Activated T-cell treated with anti-CD3 and anti-CD28 coated beads, Interleukin-2, amount 50 U/mL, for 72 hours (primary cell): ENCODE measurements around the gene IGIP. TPM values are rescaled to one million over a fixed set of nuclear protein-coding genes. Genes with fewer than 3 reads are reported as not detected.
A peak's percentile ranks its signal among the peaks of the same experiment; 100 is the strongest.

Experiments used
- ATAC-seq, 2 donors: fragments of 150-1000 bp; cut with Tn5 transposase; replicated peaks in 1 of 2; 2 replicates each; pipeline ENCODE4 v1.10.0; 2021; ENCODE audit warnings: moderate library complexity in 2 of 2, mild to moderate bottlenecking in 1 of 2
- DNase-seq, 2 donors: peaks; one replicate each; pipeline ENCODE4 v3.0.0; 2021 to 2022; ENCODE audit warnings: mixed read lengths in 1 of 2
- H3K27ac Mint-ChIP-seq: one replicate; pipeline ENCODE4 v1.8.0; 2022; ENCODE audit warnings: mild to moderate bottlenecking, moderate library complexity, mixed read lengths
- H3K27me3 Mint-ChIP-seq: one replicate; pipeline ENCODE4 v1.8.0; 2022; ENCODE audit warnings: low read depth, mixed read lengths
- H3K36me3 Mint-ChIP-seq, 2 donors: one replicate each; pipeline ENCODE4 v1.8.0; 2022; ENCODE audit warnings: mixed read lengths in 2 of 2, mild to moderate bottlenecking in 1 of 2; ENCODE audit not compliant: insufficient read depth in 2 of 2
- H3K4me1 Mint-ChIP-seq: one replicate; pipeline ENCODE4 v1.8.0; 2022; ENCODE audit warnings: low read depth, mixed read lengths
- H3K4me3 Mint-ChIP-seq, 2 donors: one replicate each; pipeline ENCODE4 v1.8.0; 2022; ENCODE audit warnings: mild to moderate bottlenecking in 2 of 2, mixed read lengths in 2 of 2, moderate library complexity in 2 of 2
- H3K9me3 Mint-ChIP-seq, 2 donors: one replicate each; pipeline ENCODE4 v1.8.0; 2022; ENCODE audit warnings: mixed read lengths in 2 of 2
- total RNA-seq, 2 donors: library from RNA; stranded (reverse); gene quantifications; one replicate each; pipeline ENCODE4 v1.2.3, GENCODE V29; 2022

Gene IGIP
- total RNA-seq, 2 donors from 2014 or later = 5.5 to 6.5 TPM

DNA sequence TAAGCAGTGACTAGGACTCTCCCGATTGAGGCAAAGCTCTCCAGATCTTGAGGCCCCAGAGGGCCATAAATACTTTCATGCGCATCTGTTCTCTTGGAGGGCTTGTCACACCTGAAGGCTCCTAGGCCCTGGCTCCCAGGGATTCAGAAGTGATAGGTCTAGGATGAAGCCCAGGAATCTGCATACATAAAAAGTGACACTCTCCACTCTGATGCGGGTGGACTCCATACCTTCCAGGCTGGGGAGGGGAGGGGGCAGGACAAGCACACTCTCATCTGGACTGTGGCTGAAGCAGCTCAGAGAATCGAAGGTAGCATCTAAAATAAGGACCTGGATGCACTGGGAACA lies 40.2 kb downstream of the IGIP start:
- DNase-seq (no peak), ATAC-seq (no peak)
- H3K9me3 Mint-ChIP-seq = no peaks in the 10 kb centered on the region
- no peak overlapping the region for H3K27ac Mint-ChIP-seq
- H3K36me3 Mint-ChIP-seq = no peaks in the 10 kb centered on the region
- no peaks in the 10 kb centered on the region for H3K4me1 Mint-ChIP-seq
- H3K27me3 Mint-ChIP-seq = no peaks in the 10 kb centered on the region
- H3K4me3 Mint-ChIP-seq = no peak overlapping the region

DNA sequence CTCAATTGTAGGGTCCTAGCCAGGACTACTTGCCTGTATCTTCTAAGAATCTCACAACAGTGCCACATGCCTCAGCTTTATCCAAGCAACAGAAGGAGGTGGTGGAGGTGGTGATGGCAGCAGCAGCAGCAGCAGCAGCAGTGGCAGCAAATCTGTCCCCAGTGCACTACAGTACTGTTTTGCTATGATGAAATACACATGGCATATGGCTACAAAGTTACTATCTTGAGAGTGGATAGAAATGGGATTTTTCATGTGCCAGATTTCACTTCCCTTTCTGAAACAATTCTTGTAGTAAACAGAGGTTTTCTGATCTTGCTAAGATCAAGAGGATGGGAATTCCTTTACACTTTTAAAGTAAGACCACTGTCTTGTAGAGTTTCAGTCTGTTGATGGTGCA lies 41.2 kb downstream of the IGIP start:
- no peaks in the 10 kb centered on the region for H3K9me3 Mint-ChIP-seq
- H3K27me3 Mint-ChIP-seq = no peaks in the 10 kb centered on the region
- DNase-seq (no peak), ATAC-seq (no peak)
- no peaks in the 10 kb centered on the region for H3K4me1 Mint-ChIP-seq
- no peak overlapping the region for H3K27ac Mint-ChIP-seq
- H3K36me3 Mint-ChIP-seq = no peaks in the 10 kb centered on the region
- no peak overlapping the region for H3K4me3 Mint-ChIP-seq

DNA sequence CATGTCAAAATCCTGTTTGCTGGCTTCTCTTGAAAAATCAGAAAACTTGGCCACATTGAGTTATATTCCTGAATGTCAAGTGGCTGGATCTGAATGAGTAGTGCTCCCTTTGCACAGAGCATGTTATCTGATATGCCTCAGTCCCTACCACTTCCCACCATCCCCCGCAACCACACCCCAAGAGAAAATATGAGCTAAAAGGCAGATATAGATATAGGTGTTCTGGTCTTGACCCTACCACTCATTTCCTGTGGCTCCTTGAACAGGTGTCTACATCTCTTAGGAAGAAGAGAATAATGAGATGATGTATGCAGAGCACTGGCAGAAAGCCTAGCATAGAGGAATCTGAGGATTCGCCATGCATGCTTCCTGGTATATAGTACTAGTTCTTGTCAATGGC lies 42.6 kb downstream of the IGIP start:
- ATAC-seq (no peak), DNase-seq (no peak)
- H3K27me3 Mint-ChIP-seq = no peaks in the 10 kb centered on the region
- H3K4me3 Mint-ChIP-seq = no peak overlapping the region
- no peaks in the 10 kb centered on the region for H3K9me3 Mint-ChIP-seq
- H3K36me3 Mint-ChIP-seq = no peaks in the 10 kb centered on the region
- H3K4me1 Mint-ChIP-seq = no peaks in the 10 kb centered on the region
- H3K27ac Mint-ChIP-seq = no peak overlapping the region

DNA sequence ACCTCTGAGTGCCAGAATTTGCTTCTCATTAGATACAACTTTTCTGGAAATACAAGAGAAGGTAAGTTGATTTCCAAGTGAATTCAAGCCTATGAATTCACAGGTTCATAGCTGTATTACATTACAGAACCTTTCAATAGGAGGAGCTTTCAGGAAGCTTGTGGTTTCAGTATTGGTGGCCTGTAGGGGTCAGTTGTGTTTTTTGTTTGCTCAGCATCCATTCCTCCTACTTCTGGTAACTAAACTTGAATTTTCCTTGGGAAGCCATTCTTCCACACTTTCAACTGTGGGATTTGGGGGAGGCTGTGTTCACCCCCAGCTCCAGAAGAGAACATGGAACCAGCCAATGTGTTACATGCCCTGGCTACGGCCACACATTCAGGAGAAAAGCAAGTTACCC lies 43.7 kb downstream of the IGIP start:
- no peaks in the 10 kb centered on the region for H3K27me3 Mint-ChIP-seq
- peaks cover 6% of the 10 kb centered on the region for H3K4me1 Mint-ChIP-seq
- ATAC-seq (no peak), DNase-seq (no peak)
- no peak overlapping the region for H3K4me3 Mint-ChIP-seq
- no peaks in the 10 kb centered on the region for H3K9me3 Mint-ChIP-seq
- no peak overlapping the region for H3K27ac Mint-ChIP-seq
- peaks cover 0 to 1% of the 10 kb centered on the region in 2 donors for H3K36me3 Mint-ChIP-seq

GRCh38 chr5:140172483-140172882 lies 46.7 kb downstream of the IGIP start:
- no peak overlapping the region for H3K4me3 Mint-ChIP-seq
- DNase-seq (no peak), ATAC-seq (no peak)
- H3K4me1 Mint-ChIP-seq = peaks cover 17% of the 10 kb centered on the region
- no peak overlapping the region for H3K27ac Mint-ChIP-seq
- H3K27me3 Mint-ChIP-seq = no peaks in the 10 kb centered on the region
- peaks cover 2 to 3% of the 10 kb centered on the region in 2 donors for H3K36me3 Mint-ChIP-seq
- H3K9me3 Mint-ChIP-seq = no peaks in the 10 kb centered on the region

DNA sequence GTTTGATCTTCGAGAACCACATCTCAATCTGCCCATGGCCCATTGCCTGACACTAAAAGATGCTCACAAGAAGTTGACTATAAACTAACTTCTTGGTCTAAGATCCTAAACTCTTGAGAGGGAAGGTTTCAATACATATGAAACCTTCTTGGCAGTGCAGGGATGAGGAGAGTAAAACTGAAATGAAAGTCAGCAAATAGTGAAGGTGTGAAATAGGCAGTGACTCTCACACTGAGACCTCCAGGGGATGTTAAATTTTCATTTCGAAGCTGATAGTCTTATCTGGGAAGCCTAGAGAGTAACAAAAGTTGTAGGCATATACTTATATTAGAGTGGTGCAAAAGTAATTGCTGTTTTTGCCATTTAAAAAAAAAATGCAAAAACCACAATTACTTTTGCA lies 48.3 kb downstream of the IGIP start:
- no peak for ATAC-seq
- no peak for DNase-seq
- Mint-ChIP-seq H3K4me3 (peak overlapping the region; percentile 88 to 90), H3K4me1 (peaks cover 17% of the 10 kb centered on the region), H3K9me3 (no peaks in the 10 kb centered on the region), H3K27ac (peak overlapping the region; percentile 69), H3K27me3 (no peaks in the 10 kb centered on the region), H3K36me3 (peaks cover 2 to 3% of the 10 kb centered on the region in 2 donors)

DNA sequence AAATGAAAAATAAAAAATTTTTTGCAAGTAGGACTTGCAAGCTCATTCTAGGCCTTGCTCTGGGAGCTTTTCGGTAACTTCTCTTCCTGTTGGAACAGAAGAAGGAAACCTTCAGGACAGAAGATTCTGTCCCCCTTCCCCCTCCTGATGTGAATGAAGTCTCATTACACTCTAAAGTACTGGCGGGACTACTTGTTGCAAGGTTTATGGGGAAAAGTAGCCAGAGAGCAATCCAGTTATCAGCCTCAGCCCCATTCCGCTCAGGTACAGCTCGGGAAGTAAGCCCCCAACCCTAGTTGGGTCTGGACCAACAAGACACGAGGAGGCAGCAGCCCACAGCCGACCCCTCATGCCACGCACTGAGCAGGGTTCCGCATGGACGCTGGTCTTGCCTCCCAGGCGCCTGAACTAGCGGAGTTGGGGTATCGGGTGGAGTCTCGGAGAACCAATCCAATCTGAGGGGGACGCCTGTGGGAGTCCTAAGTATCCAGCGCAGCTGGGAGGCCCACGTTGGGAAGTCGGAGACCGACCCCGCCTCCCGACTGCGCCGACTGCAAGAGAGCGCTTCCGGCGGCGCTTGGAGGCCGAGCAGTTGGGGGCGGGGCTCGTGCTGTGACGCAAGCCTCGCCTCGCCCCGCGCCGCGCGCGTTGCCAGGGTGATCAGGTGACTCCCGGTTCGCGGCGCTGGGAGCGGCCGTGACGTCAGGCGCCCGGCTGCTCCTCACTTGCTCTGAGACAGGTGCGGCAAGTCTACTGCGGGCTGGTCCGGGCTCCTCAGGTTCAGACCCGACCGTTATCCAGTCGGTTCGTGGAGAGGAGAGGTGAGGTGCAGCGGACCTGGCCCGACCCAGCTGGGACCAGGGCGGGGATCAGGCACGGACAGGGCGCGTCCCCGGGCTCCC lies 49.0 kb downstream of the IGIP start, which contains the start of gene CYSTM1:
Gene CYSTM1, plus strand, starts transcription at position 724 of the 902 bp plus-strand sequence. CDS start 19,278 bp downstream, outside the sequence.
- H3K36me3 Mint-ChIP-seq = peaks cover 2 to 3% of the 10 kb centered on the region in 2 donors

GRCh38 chr5:140175367-140176030 lies 49.8 kb downstream of the IGIP start:
- H3K4me1 Mint-ChIP-seq = peaks cover 17% of the 10 kb centered on the region
- peak; percentile 66 to 69 for ATAC-seq
- no peaks in the 10 kb centered on the region for H3K9me3 Mint-ChIP-seq
- no peaks in the 10 kb centered on the region for H3K27me3 Mint-ChIP-seq
- peaks cover 2 to 3% of the 10 kb centered on the region in 2 donors for H3K36me3 Mint-ChIP-seq
- peak; percentile 74 to 79 for DNase-seq
- H3K27ac Mint-ChIP-seq = peak overlapping the region; percentile 45
- H3K4me3 Mint-ChIP-seq = peak overlapping the region; percentile 88 to 90

More for the DNA sequence above, 49.0 kb downstream of the IGIP start, which contains the start of gene CYSTM1:
- DNase-seq = peak; percentile 94 to 97
- H3K27ac Mint-ChIP-seq = peak within 1 kb of the TSS; percentile 69
- peak; percentile 94 for ATAC-seq
- H3K4me1 Mint-ChIP-seq = peaks cover 17% of the 10 kb centered on the region
- no peaks in the 10 kb centered on the region for H3K27me3 Mint-ChIP-seq
- no peaks in the 10 kb centered on the region for H3K9me3 Mint-ChIP-seq
- H3K4me3 Mint-ChIP-seq = peak within 1 kb of the TSS; percentile 88 to 90

GRCh38 chr5:140176031-140176387 lies 50.3 kb downstream of the IGIP start:
- H3K4me1 Mint-ChIP-seq = peaks cover 17% of the 10 kb centered on the region
- peak overlapping the region; percentile 45 for H3K27ac Mint-ChIP-seq
- peaks cover 2 to 3% of the 10 kb centered on the region in 2 donors for H3K36me3 Mint-ChIP-seq
- DNase-seq (no peak), ATAC-seq (no peak)
- peak overlapping the region; percentile 88 to 90 for H3K4me3 Mint-ChIP-seq
- H3K9me3 Mint-ChIP-seq = no peaks in the 10 kb centered on the region
- no peaks in the 10 kb centered on the region for H3K27me3 Mint-ChIP-seq

- DNase-seq (no peak), ATAC-seq (no peak)
- H3K4me1 Mint-ChIP-seq = peaks cover 17% of the 10 kb centered on the region
- H3K4me3 Mint-ChIP-seq = no peak overlapping the region
- no peak overlapping the region for H3K27ac Mint-ChIP-seq
- H3K27me3 Mint-ChIP-seq = no peaks in the 10 kb centered on the region
- peaks cover 2 to 3% of the 10 kb centered on the region in 2 donors for H3K36me3 Mint-ChIP-seq
- no peaks in the 10 kb centered on the region for H3K9me3 Mint-ChIP-seq
Observed at GRCh38 chr5:140178086-140178410, 52.3 kb downstream of the IGIP start.

- peaks cover 2 to 3% of the 10 kb centered on the region in 2 donors for H3K36me3 Mint-ChIP-seq
- DNase-seq = no peak
- peaks cover 17% of the 10 kb centered on the region for H3K4me1 Mint-ChIP-seq
- ATAC-seq = no peak
- H3K9me3 Mint-ChIP-seq = no peaks in the 10 kb centered on the region
- no peak overlapping the region for H3K4me3 Mint-ChIP-seq
- H3K27ac Mint-ChIP-seq = no peak overlapping the region
- H3K27me3 Mint-ChIP-seq = no peaks in the 10 kb centered on the region
Observed at GRCh38 chr5:140178482-140179116, 52.9 kb downstream of the IGIP start.
